Stomach (tissue), 4 donors: ENCODE results near the gene BPIFA1.

ENCODE experiments used
- EP300 ChIP-seq: sonication (generic); formaldehyde crosslinking; IDR thresholded peaks from one replicate; pipeline ENCODE4 v1.6.1; 2017; ENCODE audit warnings: antibody characterized with exemption
- POLR2A ChIP-seq, 4 donors: fragments of 450-650 bp; IDR thresholded peaks; one replicate each; pipeline ENCODE4 v1.6.1; 2016; ENCODE audit warnings: antibody characterized with exemption in 4 of 4, control low read depth in 2 of 4, mild to moderate bottlenecking in 1 of 4, moderate library complexity in 1 of 4
- POLR2AphosphoS5 ChIP-seq, 3 donors: sonication (generic); formaldehyde crosslinking; IDR thresholded peaks; one replicate each; pipeline ENCODE4 v1.6.1; 2016; ENCODE audit warnings: antibody characterized with exemption in 3 of 3
- TF ChIP-seq, protein P1 (sequence below), 7 experiments: fragments of 450-650 bp in 4 of 7; fragments of 200-600 bp in 3 of 7; sonication (generic) in 3 of 7; IDR thresholded peaks; one replicate each; pipeline ENCODE4 v1.5.1; 2016 to 2019; ENCODE audit warnings: antibody characterized with exemption in 7 of 7, control low read depth in 2 of 7, mild to moderate bottlenecking in 1 of 7

DNA sequence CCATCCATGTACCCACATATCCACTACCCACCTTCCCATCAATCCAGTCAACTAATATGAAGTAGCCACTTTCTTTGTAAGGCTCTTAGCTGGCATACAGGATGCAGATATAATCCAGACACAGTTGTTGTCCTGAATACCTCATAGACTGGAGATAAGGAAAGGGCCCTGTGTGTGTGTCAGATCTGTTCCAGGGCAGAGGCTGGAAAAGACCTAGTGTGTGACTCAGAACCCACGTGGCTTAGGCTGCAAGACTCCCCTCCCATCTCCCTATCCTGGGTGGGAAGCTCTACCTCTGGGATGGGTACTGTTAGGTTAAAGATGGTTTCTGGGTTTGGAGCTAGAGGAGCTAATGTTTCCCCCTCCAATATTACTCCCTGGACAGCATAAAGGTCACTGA is 3.6 kb downstream of the BPIFA1 start:
- TF ChIP-seq POLR2A (IDR thresholded peaks at IDR 0.05): no peak
- TF ChIP-seq, protein P1, sequence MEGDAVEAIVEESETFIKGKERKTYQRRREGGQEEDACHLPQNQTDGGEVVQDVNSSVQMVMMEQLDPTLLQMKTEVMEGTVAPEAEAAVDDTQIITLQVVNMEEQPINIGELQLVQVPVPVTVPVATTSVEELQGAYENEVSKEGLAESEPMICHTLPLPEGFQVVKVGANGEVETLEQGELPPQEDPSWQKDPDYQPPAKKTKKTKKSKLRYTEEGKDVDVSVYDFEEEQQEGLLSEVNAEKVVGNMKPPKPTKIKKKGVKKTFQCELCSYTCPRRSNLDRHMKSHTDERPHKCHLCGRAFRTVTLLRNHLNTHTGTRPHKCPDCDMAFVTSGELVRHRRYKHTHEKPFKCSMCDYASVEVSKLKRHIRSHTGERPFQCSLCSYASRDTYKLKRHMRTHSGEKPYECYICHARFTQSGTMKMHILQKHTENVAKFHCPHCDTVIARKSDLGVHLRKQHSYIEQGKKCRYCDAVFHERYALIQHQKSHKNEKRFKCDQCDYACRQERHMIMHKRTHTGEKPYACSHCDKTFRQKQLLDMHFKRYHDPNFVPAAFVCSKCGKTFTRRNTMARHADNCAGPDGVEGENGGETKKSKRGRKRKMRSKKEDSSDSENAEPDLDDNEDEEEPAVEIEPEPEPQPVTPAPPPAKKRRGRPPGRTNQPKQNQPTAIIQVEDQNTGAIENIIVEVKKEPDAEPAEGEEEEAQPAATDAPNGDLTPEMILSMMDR (IDR thresholded peaks at IDR 0.05): no peak
- TF ChIP-seq POLR2AphosphoS5 (IDR thresholded peaks at IDR 0.05): no peak
- TF ChIP-seq EP300: no peak
